Measurements from ENCODE around the gene RFT1.

The RFT1 gene

DNA sequence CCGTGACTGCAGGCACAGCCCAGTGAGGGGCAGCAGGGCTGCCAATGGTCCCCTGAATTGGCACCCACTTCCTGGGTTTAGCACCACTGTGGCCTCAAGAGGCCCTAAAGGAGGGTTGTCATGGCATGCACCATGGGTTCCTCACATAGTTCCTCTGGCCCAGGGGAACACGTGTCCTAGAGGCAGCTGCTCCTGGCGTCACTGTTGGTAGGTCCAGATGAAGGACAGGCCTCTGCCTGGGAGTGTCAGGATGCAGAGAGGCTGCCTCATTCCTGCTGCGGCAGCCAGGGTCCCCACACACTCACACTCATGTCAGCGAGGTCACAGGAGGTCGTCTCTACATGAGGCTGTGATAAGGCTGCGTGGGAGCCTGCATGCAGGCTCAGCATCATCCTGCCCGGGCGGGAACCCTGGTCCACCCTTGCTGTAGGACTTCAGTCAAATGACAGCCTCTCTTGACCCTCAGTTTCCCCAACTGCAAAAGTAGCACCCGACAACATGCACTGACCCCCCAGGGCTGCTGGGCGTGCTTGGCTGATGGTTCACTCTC lies 58.3 kb downstream of the RFT1 start:
- TF ChIP-seq ZNF70 (CRISPR knock-in tag; IDR thresholded peaks at IDR 0.05) (no peak), PPARA (CRISPR knock-in tag; IDR thresholded peaks at IDR 0.05; ENCODE audit: borderline replicate concordance) (no peak), SNAI2 (CRISPR knock-in tag; IDR thresholded peaks at IDR 0.05) (no peak), ZNF565 (CRISPR knock-in tag; conservative IDR thresholded peaks at IDR 0.05; ENCODE audit: low read depth) (no peak), ESRRG (CRISPR knock-in tag; IDR thresholded peaks at IDR 0.05) (no peak), TOX (CRISPR knock-in tag; IDR thresholded peaks at IDR 0.05; ENCODE audit: borderline replicate concordance) (no peak), BACH2 (CRISPR knock-in tag; IDR thresholded peaks at IDR 0.05; ENCODE audit: borderline replicate concordance) (no peak), CSDC2 (CRISPR knock-in tag; IDR thresholded peaks at IDR 0.05) (no peak), ZFP30 (CRISPR knock-in tag; IDR thresholded peaks at IDR 0.05) (no peak), ZFP3 (CRISPR knock-in tag; IDR thresholded peaks at IDR 0.05) (no peak)
- TF ChIP-seq, protein P1, sequence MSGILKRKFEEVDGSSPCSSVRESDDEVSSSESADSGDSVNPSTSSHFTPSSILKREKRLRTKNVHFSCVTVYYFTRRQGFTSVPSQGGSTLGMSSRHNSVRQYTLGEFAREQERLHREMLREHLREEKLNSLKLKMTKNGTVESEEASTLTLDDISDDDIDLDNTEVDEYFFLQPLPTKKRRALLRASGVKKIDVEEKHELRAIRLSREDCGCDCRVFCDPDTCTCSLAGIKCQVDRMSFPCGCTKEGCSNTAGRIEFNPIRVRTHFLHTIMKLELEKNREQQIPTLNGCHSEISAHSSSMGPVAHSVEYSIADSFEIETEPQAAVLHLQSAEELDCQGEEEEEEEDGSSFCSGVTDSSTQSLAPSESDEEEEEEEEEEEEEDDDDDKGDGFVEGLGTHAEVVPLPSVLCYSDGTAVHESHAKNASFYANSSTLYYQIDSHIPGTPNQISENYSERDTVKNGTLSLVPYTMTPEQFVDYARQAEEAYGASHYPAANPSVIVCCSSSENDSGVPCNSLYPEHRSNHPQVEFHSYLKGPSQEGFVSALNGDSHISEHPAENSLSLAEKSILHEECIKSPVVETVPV (CRISPR knock-in tag; IDR thresholded peaks at IDR 0.05): no peak
- TF ChIP-seq, protein P2, sequence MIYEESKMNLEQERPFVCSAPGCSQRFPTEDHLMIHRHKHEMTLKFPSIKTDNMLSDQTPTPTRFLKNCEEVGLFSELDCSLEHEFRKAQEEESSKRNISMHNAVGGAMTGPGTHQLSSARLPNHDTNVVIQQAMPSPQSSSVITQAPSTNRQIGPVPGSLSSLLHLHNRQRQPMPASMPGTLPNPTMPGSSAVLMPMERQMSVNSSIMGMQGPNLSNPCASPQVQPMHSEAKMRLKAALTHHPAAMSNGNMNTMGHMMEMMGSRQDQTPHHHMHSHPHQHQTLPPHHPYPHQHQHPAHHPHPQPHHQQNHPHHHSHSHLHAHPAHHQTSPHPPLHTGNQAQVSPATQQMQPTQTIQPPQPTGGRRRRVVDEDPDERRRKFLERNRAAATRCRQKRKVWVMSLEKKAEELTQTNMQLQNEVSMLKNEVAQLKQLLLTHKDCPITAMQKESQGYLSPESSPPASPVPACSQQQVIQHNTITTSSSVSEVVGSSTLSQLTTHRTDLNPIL (CRISPR knock-in tag; IDR thresholded peaks at IDR 0.05; ENCODE audit: low read depth): no peak
- no peak for ATAC-seq

DNA sequence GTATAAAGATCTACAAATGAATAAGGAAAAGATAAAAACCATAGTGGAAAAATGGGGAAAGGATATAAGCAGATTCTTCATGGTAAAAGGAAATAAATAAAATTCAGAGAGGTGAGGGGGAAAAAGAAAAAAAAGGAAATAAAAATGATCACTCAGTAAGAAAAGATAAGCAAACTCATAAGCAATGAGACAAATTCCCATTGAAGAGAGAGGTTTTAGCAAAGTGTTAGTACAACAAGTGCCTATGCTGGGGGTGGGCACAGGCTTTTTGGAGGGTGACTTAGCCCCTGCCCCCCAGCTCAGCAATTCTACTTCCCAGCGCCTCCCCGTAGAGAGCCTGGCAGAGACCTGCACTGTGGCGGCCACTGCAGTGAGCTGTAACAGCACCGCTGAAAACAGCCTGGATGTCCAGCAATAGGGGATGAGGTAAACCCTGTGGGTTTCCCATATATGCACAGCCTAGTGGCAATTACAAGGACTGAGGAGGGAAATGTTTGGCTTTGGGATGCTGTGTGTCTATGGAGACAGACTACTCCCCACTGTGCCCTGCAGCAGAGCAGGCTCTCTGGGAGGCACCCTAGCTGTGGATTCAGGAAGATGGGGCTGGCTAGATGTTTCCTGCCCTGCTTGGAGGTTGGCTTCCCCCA lies 60.7 kb downstream of the RFT1 start:
- ATAC-seq: no peak
- TF ChIP-seq TOX (CRISPR knock-in tag; IDR thresholded peaks at IDR 0.05; ENCODE audit: borderline replicate concordance) (no peak), SNAI2 (CRISPR knock-in tag; IDR thresholded peaks at IDR 0.05) (no peak), GLIS3 (CRISPR knock-in tag; IDR thresholded peaks at IDR 0.05) (no peak)
- TF ChIP-seq, protein P3, sequence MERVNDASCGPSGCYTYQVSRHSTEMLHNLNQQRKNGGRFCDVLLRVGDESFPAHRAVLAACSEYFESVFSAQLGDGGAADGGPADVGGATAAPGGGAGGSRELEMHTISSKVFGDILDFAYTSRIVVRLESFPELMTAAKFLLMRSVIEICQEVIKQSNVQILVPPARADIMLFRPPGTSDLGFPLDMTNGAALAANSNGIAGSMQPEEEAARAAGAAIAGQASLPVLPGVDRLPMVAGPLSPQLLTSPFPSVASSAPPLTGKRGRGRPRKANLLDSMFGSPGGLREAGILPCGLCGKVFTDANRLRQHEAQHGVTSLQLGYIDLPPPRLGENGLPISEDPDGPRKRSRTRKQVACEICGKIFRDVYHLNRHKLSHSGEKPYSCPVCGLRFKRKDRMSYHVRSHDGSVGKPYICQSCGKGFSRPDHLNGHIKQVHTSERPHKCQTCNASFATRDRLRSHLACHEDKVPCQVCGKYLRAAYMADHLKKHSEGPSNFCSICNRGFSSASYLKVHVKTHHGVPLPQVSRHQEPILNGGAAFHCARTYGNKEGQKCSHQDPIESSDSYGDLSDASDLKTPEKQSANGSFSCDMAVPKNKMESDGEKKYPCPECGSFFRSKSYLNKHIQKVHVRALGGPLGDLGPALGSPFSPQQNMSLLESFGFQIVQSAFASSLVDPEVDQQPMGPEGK (CRISPR knock-in tag; IDR thresholded peaks at IDR 0.05; ENCODE audit: borderline replicate concordance): no peak

DNA sequence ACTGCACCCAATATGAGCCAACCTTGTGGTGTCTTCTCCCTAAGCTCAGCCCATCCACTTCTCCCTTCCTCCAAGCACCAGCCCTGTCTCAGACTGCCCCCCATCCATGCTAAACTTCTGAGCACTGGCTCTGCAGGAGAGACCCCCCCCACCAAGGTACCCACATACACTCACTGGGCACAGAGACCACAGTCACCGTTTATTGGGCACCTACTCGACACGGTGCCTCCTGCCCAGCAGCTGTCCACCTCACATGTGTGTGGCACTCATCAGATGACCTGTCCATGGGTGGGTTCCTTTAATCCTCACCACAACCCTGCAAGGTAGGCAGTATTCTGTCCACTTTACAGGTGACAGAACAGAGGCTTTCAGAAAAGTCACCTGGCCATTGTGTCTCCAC lies 62.1 kb downstream of the RFT1 start:
- ATAC-seq: no peak
- TF ChIP-seq ZC3H10 (CRISPR knock-in tag; IDR thresholded peaks at IDR 0.05): no peak
- TF ChIP-seq ZNF70 (CRISPR knock-in tag; IDR thresholded peaks at IDR 0.05): no peak
- no peak for TF ChIP-seq BACH2 (CRISPR knock-in tag; IDR thresholded peaks at IDR 0.05; ENCODE audit: borderline replicate concordance)

DNA sequence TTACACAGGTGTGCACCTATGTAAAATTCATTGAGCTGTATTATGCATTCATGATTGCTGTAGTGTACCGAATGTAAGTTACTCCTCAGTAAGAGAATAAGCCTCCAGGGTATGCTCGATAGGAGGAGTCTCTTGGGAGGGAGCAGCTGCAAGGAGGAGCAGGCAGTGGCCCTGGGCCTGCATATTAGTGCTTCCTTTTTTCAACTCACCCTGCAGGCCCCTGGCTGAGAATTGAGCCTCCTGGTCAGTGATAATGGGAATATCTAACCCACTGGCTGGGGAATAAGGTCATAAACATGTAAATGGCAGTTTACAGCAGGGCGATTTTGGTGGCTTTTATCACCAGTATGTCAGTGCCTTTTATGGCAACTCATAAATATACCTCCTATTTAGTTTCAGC lies 62.7 kb downstream of the RFT1 start:
- no peak for ATAC-seq

More for the DNA sequence above, 62.7 kb downstream of the RFT1 start:
- TF ChIP-seq TCF4 (CRISPR knock-in tag; IDR thresholded peaks at IDR 0.05; ENCODE audit: borderline replicate concordance) (no peak), ISL1 (CRISPR knock-in tag; IDR thresholded peaks at IDR 0.05) (no peak), ZFP30 (CRISPR knock-in tag; IDR thresholded peaks at IDR 0.05) (no peak), ZFP3 (CRISPR knock-in tag; IDR thresholded peaks at IDR 0.05) (no peak), RARB (CRISPR knock-in tag; IDR thresholded peaks at IDR 0.05) (no peak), TOX (CRISPR knock-in tag; IDR thresholded peaks at IDR 0.05; ENCODE audit: borderline replicate concordance) (no peak), PPARA (CRISPR knock-in tag; IDR thresholded peaks at IDR 0.05; ENCODE audit: borderline replicate concordance) (no peak), ESRRG (CRISPR knock-in tag; IDR thresholded peaks at IDR 0.05) (no peak), OSR1 (CRISPR knock-in tag; IDR thresholded peaks at IDR 0.05) (no peak), ZNF70 (CRISPR knock-in tag; IDR thresholded peaks at IDR 0.05) (no peak), ZC3H10 (CRISPR knock-in tag; IDR thresholded peaks at IDR 0.05) (no peak), CSDC2 (CRISPR knock-in tag; IDR thresholded peaks at IDR 0.05) (no peak), GLIS3 (CRISPR knock-in tag; IDR thresholded peaks at IDR 0.05) (no peak)
- TF ChIP-seq, protein P4, sequence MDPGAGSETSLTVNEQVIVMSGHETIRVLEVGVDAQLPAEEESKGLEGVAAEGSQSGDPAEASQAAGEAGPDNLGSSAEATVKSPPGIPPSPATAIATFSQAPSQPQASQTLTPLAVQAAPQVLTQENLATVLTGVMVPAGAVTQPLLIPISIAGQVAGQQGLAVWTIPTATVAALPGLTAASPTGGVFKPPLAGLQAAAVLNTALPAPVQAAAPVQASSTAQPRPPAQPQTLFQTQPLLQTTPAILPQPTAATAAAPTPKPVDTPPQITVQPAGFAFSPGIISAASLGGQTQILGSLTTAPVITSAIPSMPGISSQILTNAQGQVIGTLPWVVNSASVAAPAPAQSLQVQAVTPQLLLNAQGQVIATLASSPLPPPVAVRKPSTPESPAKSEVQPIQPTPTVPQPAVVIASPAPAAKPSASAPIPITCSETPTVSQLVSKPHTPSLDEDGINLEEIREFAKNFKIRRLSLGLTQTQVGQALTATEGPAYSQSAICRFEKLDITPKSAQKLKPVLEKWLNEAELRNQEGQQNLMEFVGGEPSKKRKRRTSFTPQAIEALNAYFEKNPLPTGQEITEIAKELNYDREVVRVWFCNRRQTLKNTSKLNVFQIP (CRISPR knock-in tag; IDR thresholded peaks at IDR 0.05; ENCODE audit: borderline replicate concordance, low read depth): no peak
- TF ChIP-seq, protein P5, sequence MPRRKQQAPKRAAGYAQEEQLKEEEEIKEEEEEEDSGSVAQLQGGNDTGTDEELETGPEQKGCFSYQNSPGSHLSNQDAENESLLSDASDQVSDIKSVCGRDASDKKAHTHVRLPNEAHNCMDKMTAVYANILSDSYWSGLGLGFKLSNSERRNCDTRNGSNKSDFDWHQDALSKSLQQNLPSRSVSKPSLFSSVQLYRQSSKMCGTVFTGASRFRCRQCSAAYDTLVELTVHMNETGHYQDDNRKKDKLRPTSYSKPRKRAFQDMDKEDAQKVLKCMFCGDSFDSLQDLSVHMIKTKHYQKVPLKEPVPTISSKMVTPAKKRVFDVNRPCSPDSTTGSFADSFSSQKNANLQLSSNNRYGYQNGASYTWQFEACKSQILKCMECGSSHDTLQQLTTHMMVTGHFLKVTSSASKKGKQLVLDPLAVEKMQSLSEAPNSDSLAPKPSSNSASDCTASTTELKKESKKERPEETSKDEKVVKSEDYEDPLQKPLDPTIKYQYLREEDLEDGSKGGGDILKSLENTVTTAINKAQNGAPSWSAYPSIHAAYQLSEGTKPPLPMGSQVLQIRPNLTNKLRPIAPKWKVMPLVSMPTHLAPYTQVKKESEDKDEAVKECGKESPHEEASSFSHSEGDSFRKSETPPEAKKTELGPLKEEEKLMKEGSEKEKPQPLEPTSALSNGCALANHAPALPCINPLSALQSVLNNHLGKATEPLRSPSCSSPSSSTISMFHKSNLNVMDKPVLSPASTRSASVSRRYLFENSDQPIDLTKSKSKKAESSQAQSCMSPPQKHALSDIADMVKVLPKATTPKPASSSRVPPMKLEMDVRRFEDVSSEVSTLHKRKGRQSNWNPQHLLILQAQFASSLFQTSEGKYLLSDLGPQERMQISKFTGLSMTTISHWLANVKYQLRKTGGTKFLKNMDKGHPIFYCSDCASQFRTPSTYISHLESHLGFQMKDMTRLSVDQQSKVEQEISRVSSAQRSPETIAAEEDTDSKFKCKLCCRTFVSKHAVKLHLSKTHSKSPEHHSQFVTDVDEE (CRISPR knock-in tag; IDR thresholded peaks at IDR 0.05): no peak
